Esophagus muscularis mucosa (tissue), 3 donors: ENCODE data around the gene SLC25A36.

ENCODE experiments used
- POLR2A ChIP-seq: fragments of 450-650 bp; IDR thresholded peaks from one replicate; pipeline ENCODE4 v1.6.1; 2017; ENCODE audit warnings: antibody characterized with exemption, moderate library complexity, mild to moderate bottlenecking, low read depth
- TF ChIP-seq, protein P1 (sequence below), 3 experiments: fragments of 200-600 bp in 2 of 3; fragments of 450-650 bp in 1 of 3; sonication (generic) in 2 of 3; IDR thresholded peaks; one replicate each; pipeline ENCODE4 v1.5.1; 2017 to 2019; ENCODE audit warnings: antibody characterized with exemption in 3 of 3, mild to moderate bottlenecking in 2 of 3, moderate library complexity in 1 of 3

DNA sequence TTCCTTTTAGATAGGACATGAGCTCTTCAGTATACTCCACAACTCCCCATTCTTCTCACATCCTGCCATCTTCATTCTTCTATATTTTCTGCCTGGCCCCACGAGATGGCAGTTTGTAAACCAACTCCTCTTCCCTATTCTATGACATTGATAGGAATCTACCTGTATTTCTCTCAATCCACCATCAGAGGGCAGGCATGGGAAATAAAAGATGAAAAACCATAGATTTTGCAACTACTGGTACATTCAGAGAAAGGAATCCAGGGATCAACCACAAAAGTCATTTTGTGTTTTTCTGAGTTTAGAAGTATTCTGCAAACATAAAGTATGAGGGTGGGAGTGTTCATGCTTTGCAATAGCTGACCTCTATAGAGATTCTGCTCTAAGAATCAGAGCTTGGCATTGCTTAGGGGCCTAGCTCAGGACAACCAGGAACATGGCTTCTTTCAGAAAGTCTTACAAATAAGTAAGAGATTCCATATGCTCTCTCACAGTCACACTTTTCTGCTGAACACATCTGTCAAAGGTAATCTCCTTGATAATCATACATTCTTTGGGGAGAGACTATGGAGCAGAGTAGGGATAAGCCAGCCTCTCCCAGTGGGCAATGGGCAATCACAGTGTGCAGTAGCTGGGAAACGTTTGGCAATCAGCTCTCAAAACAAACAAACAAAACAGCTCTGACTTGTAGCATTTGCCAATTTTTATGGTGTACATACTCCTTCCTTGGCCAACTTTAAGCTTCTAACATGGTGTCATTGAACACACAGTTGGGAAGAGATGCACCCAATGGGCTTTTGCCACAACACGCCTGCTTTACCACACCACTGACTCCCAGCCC, 43.1 kb upstream of the SLC25A36 start:
- TF ChIP-seq POLR2A, result no peak
- TF ChIP-seq, protein P1, sequence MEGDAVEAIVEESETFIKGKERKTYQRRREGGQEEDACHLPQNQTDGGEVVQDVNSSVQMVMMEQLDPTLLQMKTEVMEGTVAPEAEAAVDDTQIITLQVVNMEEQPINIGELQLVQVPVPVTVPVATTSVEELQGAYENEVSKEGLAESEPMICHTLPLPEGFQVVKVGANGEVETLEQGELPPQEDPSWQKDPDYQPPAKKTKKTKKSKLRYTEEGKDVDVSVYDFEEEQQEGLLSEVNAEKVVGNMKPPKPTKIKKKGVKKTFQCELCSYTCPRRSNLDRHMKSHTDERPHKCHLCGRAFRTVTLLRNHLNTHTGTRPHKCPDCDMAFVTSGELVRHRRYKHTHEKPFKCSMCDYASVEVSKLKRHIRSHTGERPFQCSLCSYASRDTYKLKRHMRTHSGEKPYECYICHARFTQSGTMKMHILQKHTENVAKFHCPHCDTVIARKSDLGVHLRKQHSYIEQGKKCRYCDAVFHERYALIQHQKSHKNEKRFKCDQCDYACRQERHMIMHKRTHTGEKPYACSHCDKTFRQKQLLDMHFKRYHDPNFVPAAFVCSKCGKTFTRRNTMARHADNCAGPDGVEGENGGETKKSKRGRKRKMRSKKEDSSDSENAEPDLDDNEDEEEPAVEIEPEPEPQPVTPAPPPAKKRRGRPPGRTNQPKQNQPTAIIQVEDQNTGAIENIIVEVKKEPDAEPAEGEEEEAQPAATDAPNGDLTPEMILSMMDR (IDR thresholded peaks at IDR 0.05), result peak; percentile 49 to 64 (median 63)
